AG04450 (cell line): Measurements from ENCODE around the gene LIN28A. TPM values are rescaled to one million over a fixed set of nuclear protein-coding genes. Genes with fewer than 3 reads are reported as not detected.

Source experiments
- CTCF ChIA-PET: fragments of 300-600, 350-600 bp; formaldehyde crosslinking; extraction: SDS; loops from one replicate; lab custom pipeline; 2022; ENCODE audit warnings: antibody characterized with exemption, inconsistent platforms; lab: Charles Lee
- POLR2A ChIA-PET: fragments of 350-600 bp; formaldehyde crosslinking; extraction: SDS; loops from one replicate; lab custom pipeline; 2021; ENCODE audit warnings: antibody characterized with exemption, inconsistent platforms; lab: Yijun Ruan, JAX
- DNase-seq: peaks from one replicate; pipeline ENCODE4 v3.0.0-alpha.2; 2011; ENCODE audit warnings: low read depth, low spot score
- H3K27ac ChIP-seq: one replicate; pipeline ENCODE4 v1.5.1; 2012; ENCODE audit warnings: low read depth, low read length, control low read depth
- H3K27me3 ChIP-seq: one replicate; pipeline ENCODE4 v1.6.0; 2012; ENCODE audit warnings: low read length; ENCODE audit not compliant: control insufficient read depth, insufficient read depth
- H3K4me3 ChIP-seq: 2 replicates; pipeline ENCODE4 v1.5.1; 2011; ENCODE audit warnings: mild to moderate bottlenecking, low read depth, low read length, control low read depth
- H3K9me3 ChIP-seq: 2 replicates; pipeline ENCODE4 v1.5.1; 2012; ENCODE audit warnings: low read length; ENCODE audit not compliant: control insufficient read depth, insufficient read depth
- CTCF ChIP-seq: IDR thresholded peaks from 2 replicates; pipeline ENCODE4 v1.5.1; 2011; ENCODE audit warnings: low read depth, low read length, control low read depth, inconsistent platforms
- polyA plus RNA-seq: library from polyadenylated mRNA; depleted of rRNA; stranded (reverse); fragments of >200 nt; gene quantifications from 2 replicates; pipeline ENCODE4 v1.2.3, GENCODE V29; 2011

LIN28A gene
- polyA plus RNA-seq, 1 experiment: not detected

- ChIA-PET POLR2A (no interaction called here), CTCF (interaction anchor here (1.1 kb wide), 1 partner anchor 23 kb away, joined by 3 read pairs; no protein-coding TSS in a partner anchor)
- Histone ChIP-seq H3K9me3 (no peaks in the 10 kb centered on the region), H3K4me3 (no peak overlapping the region), H3K27ac (no peak overlapping the region), H3K27me3 (no peaks in the 10 kb centered on the region)
- DNase-seq: no peak
- TF ChIP-seq CTCF: no peak
Observed at GRCh38 chr1:26440259-26440658, 29.6 kb downstream of the LIN28A start.

- ChIA-PET CTCF (interaction anchor here (1.3 kb wide), 1 partner anchor 33 kb away, joined by 3 read pairs; no protein-coding TSS in a partner anchor), POLR2A (interaction anchor here (0.7 kb wide), 1 partner anchor 11 kb away, joined by 3 read pairs; no protein-coding TSS in a partner anchor)
- Histone ChIP-seq H3K27me3 (no peaks in the 10 kb centered on the region), H3K4me3 (no peak overlapping the region), H3K27ac (no peak overlapping the region), H3K9me3 (no peaks in the 10 kb centered on the region)
- TF ChIP-seq CTCF: no peak
- no peak for DNase-seq
Observed at GRCh38 chr1:26449868-26450267, 39.3 kb downstream of the LIN28A start.

- Histone ChIP-seq H3K4me3 (no peak overlapping the region), H3K27ac (no peak overlapping the region), H3K27me3 (no peaks in the 10 kb centered on the region), H3K9me3 (no peaks in the 10 kb centered on the region)
- no peak for TF ChIP-seq CTCF
- ChIA-PET CTCF (no interaction called here), POLR2A (interaction anchor here (0.6 kb wide), 1 partner anchor 73 kb away, joined by 4 read pairs; no protein-coding TSS in a partner anchor)
- no peak for DNase-seq
Observed at GRCh38 chr1:26450908-26451307, 40.3 kb downstream of the LIN28A start.

GRCh38 chr1:26452459-26453183 is 42.0 kb downstream of the LIN28A start:
- no peak for TF ChIP-seq CTCF
- CTCF ChIA-PET: interaction anchor here (1.2 kb wide), 1 partner anchor 35 kb away, joined by 4 read pairs; no protein-coding TSS in a partner anchor
- no peak for DNase-seq
- POLR2A ChIA-PET: interaction anchor here (0.6 kb wide), 1 partner anchor 282 kb away, joined by 4 read pairs; no protein-coding TSS in a partner anchor
- Histone ChIP-seq H3K9me3 (no peaks in the 10 kb centered on the region), H3K4me3 (no peak overlapping the region), H3K27ac (no peak overlapping the region), H3K27me3 (no peaks in the 10 kb centered on the region)

- H3K4me3 ChIP-seq: no peak overlapping the region
- H3K27ac ChIP-seq: no peak overlapping the region
- no peaks in the 10 kb centered on the region for H3K9me3 ChIP-seq
- CTCF ChIA-PET: interaction anchor here (2.5 kb wide), 1 partner anchor 11 kb away, joined by 24 read pairs; no protein-coding TSS in a partner anchor
- H3K27me3 ChIP-seq: no peaks in the 10 kb centered on the region
- TF ChIP-seq CTCF: no peak
- POLR2A ChIA-PET: no interaction called here
- DNase-seq: no peak
Observed at GRCh38 chr1:26459148-26459547, 48.5 kb downstream of the LIN28A start.
